Measurements from ENCODE around the gene VPS72. TPM values are rescaled to one million over a fixed set of nuclear protein-coding genes. Genes with fewer than 3 reads are reported as not detected.

Gene VPS72
- polyA plus RNA-seq, 1 of the 3 experiments (the other 2 are of a cell fraction), result 80.2 TPM

GRCh38 chr1:151144474-151145303 lies 45.3 kb downstream of the VPS72 start:
- Histone ChIP-seq H3K9me3 (no peaks in the 10 kb centered on the region), H2AFZ (ENCODE audit: low read depth) (no peak overlapping the region), H3K4me3 (ENCODE audit: low read depth in 2 of 2, low read length in 1 of 2) (no peak overlapping the region; a peak in 1 of 4 replicates)

More at GRCh38 chr1:151144474-151145303, 45.3 kb downstream of the VPS72 start:
- Histone ChIP-seq H3K79me2 (ENCODE audit: insufficient read depth) (no peaks in the 10 kb centered on the region), H3K4me2 (peak overlapping the region; percentile 98; the same call in 1 of the 2 replicates), H4K20me1 (ENCODE audit: insufficient read depth) (no peaks in the 10 kb centered on the region), H3K27me3 (ENCODE audit: insufficient read depth) (no peaks in the 10 kb centered on the region), H3K36me3 (replicated peaks in 1 of 2; ENCODE audit: control insufficient read depth in 1 of 2, insufficient read depth in 2 of 2, low read length in 1 of 2) (no peaks in the 10 kb centered on the region), H3K4me1 (ENCODE audit: control insufficient read depth in 1 of 2, insufficient read depth in 2 of 2, low read depth in 1 of 2, low read length in 1 of 2) (peaks cover 0 to 21% of the 10 kb centered on the region in 2 experiments; a peak in 1 of 4 replicates), H3K9ac (no peak overlapping the region), H3K27ac (ENCODE audit: low read depth in 2 of 2, low read length in 1 of 2) (no peak overlapping the region), H3F3A (replicated peaks; ENCODE audit: insufficient read depth) (no peaks in the 10 kb centered on the region), H3K9me2 (no peaks in the 10 kb centered on the region)
- peak; percentile 37; the same call in 1 of the 2 replicates for TF ChIP-seq REST (IDR thresholded peaks at IDR 0.05; ENCODE audit: low read depth, low read length)
- no peak for TF ChIP-seq MXI1 (IDR thresholded peaks at IDR 0.05; ENCODE audit: low read depth, low read length)
- TF ChIP-seq ZBTB33 (IDR thresholded peaks at IDR 0.05; ENCODE audit: borderline replicate concordance, low read depth), result no peak
- TF ChIP-seq RCOR1 (IDR thresholded peaks at IDR 0.05; ENCODE audit: low read length), result no peak
- TF ChIP-seq TEAD4 (IDR thresholded peaks at IDR 0.05; ENCODE audit: borderline replicate concordance, insufficient read depth), result no peak
- no peak for TF ChIP-seq USF1 (IDR thresholded peaks at IDR 0.05; ENCODE audit: borderline replicate concordance, low read depth)
- no peak for TF ChIP-seq RFX5 (IDR thresholded peaks at IDR 0.05; ENCODE audit: low read length)
- TF ChIP-seq MEF2A (IDR thresholded peaks at IDR 0.05; ENCODE audit: borderline replicate concordance, low read depth), result no peak
- 98% methylated on average over 6 of the region's 7 CpGs for WGBS (ENCODE audit: low lambda C conversion rate)
- ChIA-PET POLR2A (interaction anchor here (0.6 kb wide), 1 partner anchor 141 kb away, joined by 4 read pairs; no protein-coding TSS in a partner anchor), CTCF (interaction anchor here (1.1 to 6.8 kb wide), 3 partner anchors 11 to 97 kb away, joined by 4 to 40 read pairs (median 11); partner anchors contain the start of genes C1orf56 and TNFAIP8L2)
- DNase-seq, result peak; percentile 26

Measured in SK-N-SH (cell line).